OCI-LY1 (cell line): ENCODE measurements around the gene PPBP.

Experiments
- CTCF ChIP-seq: fragments of 200-600 bp; sonication (generic), shearing (Covaris generic); IDR thresholded peaks from 2 replicates; pipeline ENCODE4 v1.5.1; 2017; ENCODE audit warnings: mild to moderate bottlenecking, antibody characterized with exemption, low read length, moderate library complexity, mixed read lengths
- EZH2 ChIP-seq: fragments of 200-600 bp; sonication (generic), shearing (Covaris generic); IDR thresholded peaks from 2 replicates; pipeline ENCODE4 v1.8.0; 2017; ENCODE audit warnings: borderline replicate concordance, mixed run types, mild to moderate bottlenecking, antibody characterized with exemption, low read length, moderate library complexity, mixed read lengths

GRCh38 chr4:73985528-73985852 lies 2.5 kb downstream of the PPBP start:
- no peak for TF ChIP-seq CTCF
- TF ChIP-seq EZH2 = no peak
